SU-DHL-6 (cell line): ENCODE measurements around the gene TIPRL.

Experiments used
- H2AFZ ChIP-seq: fragments of 200-600 bp; sonication (generic); 2 replicates; pipeline ENCODE4 v1.6.1; 2014; ENCODE audit warnings: low read depth, mild to moderate bottlenecking, moderate library complexity, mixed read lengths, antibody characterized with exemption, low read length; ENCODE audit not compliant: severe bottlenecking
- H3F3A ChIP-seq: fragments of 200-600 bp; shearing (Covaris generic); 2 replicates; pipeline ENCODE4 v1.6.0; 2016; ENCODE audit warnings: antibody characterized with exemption, mild to moderate bottlenecking; ENCODE audit not compliant: insufficient read depth
- H3K27ac ChIP-seq: fragments of 200-600 bp; sonication (generic); 2 replicates; pipeline ENCODE4 v1.5.1; 2016; ENCODE audit warnings: low read depth, mild to moderate bottlenecking, low read length, moderate library complexity, mixed read lengths
- H3K27me3 ChIP-seq: fragments of 200-600 bp; sonication (generic), shearing (Covaris generic); 2 replicates; pipeline ENCODE4 v1.6.0; 2014; ENCODE audit warnings: mild to moderate bottlenecking, low read length
- H3K36me3 ChIP-seq: fragments of 200-600 bp; sonication (generic); 2 replicates; pipeline ENCODE4 v1.6.1; 2014; ENCODE audit warnings: mild to moderate bottlenecking, low read length, mixed read lengths
- H3K4me2 ChIP-seq: fragments of 300-600, 200-600 bp; shearing (Covaris generic), sonication (generic); 2 replicates; pipeline ENCODE4 v1.6.0; 2014; ENCODE audit warnings: low read length, low read depth, mild to moderate bottlenecking; ENCODE audit not compliant: poor library complexity, severe bottlenecking
- H3K4me3 ChIP-seq: fragments of 200-600 bp; sonication (generic); 2 replicates; pipeline ENCODE4 v1.5.1; 2014; ENCODE audit warnings: antibody characterized with exemption, low read length, mild to moderate bottlenecking, mixed read lengths; ENCODE audit not compliant: insufficient read depth, poor library complexity, severe bottlenecking
- H3K79me2 ChIP-seq: fragments of 200-600 bp; sonication (generic); 2 replicates; pipeline ENCODE4 v1.6.1; 2014; ENCODE audit warnings: mild to moderate bottlenecking, low read length, moderate library complexity; ENCODE audit not compliant: insufficient read depth
- H3K9ac ChIP-seq: fragments of 200-600 bp; sonication (generic); 2 replicates; pipeline ENCODE4 v1.7.0; 2014; ENCODE audit warnings: mild to moderate bottlenecking, low read length
- H3K9me2 ChIP-seq: fragments of 200-600 bp; sonication (generic); replicated peaks from 2 replicates; pipeline ENCODE4 v1.6.1; 2014; ENCODE audit warnings: low read length; ENCODE audit not compliant: insufficient read depth
- H3K9me3 ChIP-seq: fragments of 200-600 bp; sonication (generic); 2 replicates; pipeline ENCODE4 v1.6.1; 2014; ENCODE audit warnings: low read length, mixed read lengths; ENCODE audit not compliant: insufficient read depth
- H4K20me1 ChIP-seq: fragments of 200-600 bp; sonication (generic); 2 replicates; pipeline ENCODE4 v1.6.1; 2014; ENCODE audit warnings: low read depth, mild to moderate bottlenecking, antibody characterized with exemption, low read length, moderate library complexity, mixed read lengths
- CTCF ChIP-seq: fragments of 200-600 bp; sonication (generic); IDR thresholded peaks from one replicate; pipeline ENCODE4 v1.5.1; 2017; ENCODE audit warnings: antibody characterized with exemption, mild to moderate bottlenecking, low read length, moderate library complexity; ENCODE audit not compliant: insufficient read depth, poor library complexity, severe bottlenecking
- EZH2phosphoT487 ChIP-seq: fragments of 200-600 bp; sonication (generic), shearing (Covaris generic); conservative IDR thresholded peaks from 2 replicates; pipeline ENCODE4 v1.6.1; 2018; ENCODE audit warnings: mild to moderate bottlenecking, antibody characterized with exemption, low read length, moderate library complexity, mixed read lengths

TIPRL gene

GRCh38 chr1:168170564-168171508, 7.9 kb upstream of the TIPRL start:
- no peaks in the 10 kb centered on the region for H3K9me3 ChIP-seq
- no peaks in the 10 kb centered on the region for H3K36me3 ChIP-seq
- H3K9me2 ChIP-seq: no peaks in the 10 kb centered on the region
- no peak overlapping the region for H3K4me2 ChIP-seq
- H2AFZ ChIP-seq: peak overlapping the region; percentile 56
- no peak overlapping the region for H3K27ac ChIP-seq
- no peaks in the 10 kb centered on the region for H3K79me2 ChIP-seq
- no peaks in the 10 kb centered on the region for H3K27me3 ChIP-seq
- no peak overlapping the region for H3K4me3 ChIP-seq
- no peaks in the 10 kb centered on the region for H4K20me1 ChIP-seq
- H3F3A ChIP-seq: no peaks in the 10 kb centered on the region
- TF ChIP-seq EZH2phosphoT487: no peak
- TF ChIP-seq CTCF: no peak
- no peak overlapping the region for H3K9ac ChIP-seq

- no peak overlapping the region for H3K4me3 ChIP-seq
- no peaks in the 10 kb centered on the region for H3K9me2 ChIP-seq
- no peak overlapping the region for H2AFZ ChIP-seq
- no peaks in the 10 kb centered on the region for H3K9me3 ChIP-seq
- H3K79me2 ChIP-seq: no peaks in the 10 kb centered on the region
- H3F3A ChIP-seq: no peaks in the 10 kb centered on the region
- no peaks in the 10 kb centered on the region for H4K20me1 ChIP-seq
- no peak overlapping the region for H3K27ac ChIP-seq
- H3K36me3 ChIP-seq: no peaks in the 10 kb centered on the region
- H3K27me3 ChIP-seq: no peaks in the 10 kb centered on the region
- no peak overlapping the region for H3K9ac ChIP-seq
- H3K4me2 ChIP-seq: no peak overlapping the region
- TF ChIP-seq EZH2phosphoT487 (no peak), CTCF (no peak)
Observed at GRCh38 chr1:168172250-168172915, 6.4 kb upstream of the TIPRL start.

GRCh38 chr1:168178227-168178637, 530 bp upstream of the TIPRL start:
- Histone ChIP-seq H3F3A (no peaks in the 10 kb centered on the region), H3K9me3 (no peaks in the 10 kb centered on the region), H3K9ac (peak overlapping the region; percentile 77), H3K79me2 (peaks cover 39% of the 10 kb centered on the region), H3K27me3 (no peaks in the 10 kb centered on the region), H3K4me3 (peak overlapping the region; percentile 93), H3K27ac (peak overlapping the region; percentile 63; the same call in 1 of the 2 replicates), H2AFZ (peak overlapping the region; percentile 89), H3K36me3 (no peaks in the 10 kb centered on the region), H3K9me2 (no peaks in the 10 kb centered on the region), H3K4me2 (peak overlapping the region; percentile 78), H4K20me1 (no peaks in the 10 kb centered on the region)
- TF ChIP-seq EZH2phosphoT487 (no peak), CTCF (no peak)
